ENCODE results near the gene SEPTIN10. TPM values are rescaled to one million over a fixed set of nuclear protein-coding genes. Genes with fewer than 3 reads are reported as not detected.
A peak's percentile ranks its signal among the peaks of the same experiment; 100 is the strongest.

Gene SEPTIN10
- total RNA-seq, 1 experiment from 2014 or later = 112 TPM

DNA sequence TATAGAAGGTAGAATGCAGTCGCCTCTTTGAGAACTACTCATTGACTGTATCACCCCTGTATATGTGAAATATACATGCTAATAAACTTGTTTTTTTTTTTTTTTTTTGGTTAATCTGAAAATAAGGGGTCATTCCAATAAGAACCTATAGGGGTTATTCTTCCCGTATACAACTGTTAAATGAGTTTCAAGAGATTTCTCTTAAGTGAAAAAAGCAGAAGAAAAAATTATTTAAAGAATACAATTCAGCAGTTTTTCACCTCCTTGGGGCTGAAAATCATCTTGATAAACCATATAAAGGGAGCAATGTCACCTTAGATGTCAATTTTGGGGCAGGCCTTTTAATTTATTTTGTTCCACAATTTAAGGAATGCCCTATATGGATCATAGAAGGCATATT is 66.5 kb downstream of the SEPTIN10 start:
- H4K20me1 ChIP-seq (ENCODE audit: insufficient read depth) = no peaks in the 10 kb centered on the region
- H3K4me2 ChIP-seq = no peak overlapping the region
- ChIA-PET POLR2A (ENCODE audit: unreplicated experiment) (no interaction called here), CTCF (interaction anchor here (0.8 to 2.5 kb wide), 2 partner anchors 168 to 189 kb away, joined by 3 to 16 read pairs; no protein-coding TSS in a partner anchor)
- H3K9me2 ChIP-seq (ENCODE audit: insufficient read depth) = no peaks in the 10 kb centered on the region
- no peaks in the 10 kb centered on the region for H3K79me2 ChIP-seq (ENCODE audit: low read depth)
- peaks cover 5% of the 10 kb centered on the region; the same call in 1 of the 2 replicates for H3K36me3 ChIP-seq (ENCODE audit: low read depth)
- no TSS peak for BruUV-seq (replicated peaks)
- no peak for DNase-seq
- intact Hi-C loops (cut with micrococcal nuclease; ENCODE audit: unreplicated experiment) = loop anchor here (2.0 to 5.0 kb wide), 2 partner anchors 66 to 115 kb away; partner anchors contain the start of gene SEPTIN10
- H2AFZ ChIP-seq = no peak overlapping the region
- no peaks in the 10 kb centered on the region for H3K9me3 ChIP-seq (ENCODE audit: insufficient read depth, low read depth)
- no peaks in the 10 kb centered on the region for H3K4me1 ChIP-seq (replicated peaks; ENCODE audit: insufficient read depth)
- no peak overlapping the region for H3K4me3 ChIP-seq
- no peaks in the 10 kb centered on the region for H3K27me3 ChIP-seq (ENCODE audit: insufficient read depth, low read depth)
- no peak overlapping the region for H3K27ac ChIP-seq
- H3F3A ChIP-seq (ENCODE audit: insufficient read depth, low read depth) = peaks cover 9% of the 10 kb centered on the region; the same call in 1 of the 2 replicates
- no peak for TF ChIP-seq EZH2 (IDR thresholded peaks at IDR 0.05; ENCODE audit: low read depth)
- TF ChIP-seq, protein P1, sequence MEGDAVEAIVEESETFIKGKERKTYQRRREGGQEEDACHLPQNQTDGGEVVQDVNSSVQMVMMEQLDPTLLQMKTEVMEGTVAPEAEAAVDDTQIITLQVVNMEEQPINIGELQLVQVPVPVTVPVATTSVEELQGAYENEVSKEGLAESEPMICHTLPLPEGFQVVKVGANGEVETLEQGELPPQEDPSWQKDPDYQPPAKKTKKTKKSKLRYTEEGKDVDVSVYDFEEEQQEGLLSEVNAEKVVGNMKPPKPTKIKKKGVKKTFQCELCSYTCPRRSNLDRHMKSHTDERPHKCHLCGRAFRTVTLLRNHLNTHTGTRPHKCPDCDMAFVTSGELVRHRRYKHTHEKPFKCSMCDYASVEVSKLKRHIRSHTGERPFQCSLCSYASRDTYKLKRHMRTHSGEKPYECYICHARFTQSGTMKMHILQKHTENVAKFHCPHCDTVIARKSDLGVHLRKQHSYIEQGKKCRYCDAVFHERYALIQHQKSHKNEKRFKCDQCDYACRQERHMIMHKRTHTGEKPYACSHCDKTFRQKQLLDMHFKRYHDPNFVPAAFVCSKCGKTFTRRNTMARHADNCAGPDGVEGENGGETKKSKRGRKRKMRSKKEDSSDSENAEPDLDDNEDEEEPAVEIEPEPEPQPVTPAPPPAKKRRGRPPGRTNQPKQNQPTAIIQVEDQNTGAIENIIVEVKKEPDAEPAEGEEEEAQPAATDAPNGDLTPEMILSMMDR (conservative IDR thresholded peaks at IDR 0.05) = 0 out of 2 replicates have a peak, but pooled peaks have one; percentile 29

DNA sequence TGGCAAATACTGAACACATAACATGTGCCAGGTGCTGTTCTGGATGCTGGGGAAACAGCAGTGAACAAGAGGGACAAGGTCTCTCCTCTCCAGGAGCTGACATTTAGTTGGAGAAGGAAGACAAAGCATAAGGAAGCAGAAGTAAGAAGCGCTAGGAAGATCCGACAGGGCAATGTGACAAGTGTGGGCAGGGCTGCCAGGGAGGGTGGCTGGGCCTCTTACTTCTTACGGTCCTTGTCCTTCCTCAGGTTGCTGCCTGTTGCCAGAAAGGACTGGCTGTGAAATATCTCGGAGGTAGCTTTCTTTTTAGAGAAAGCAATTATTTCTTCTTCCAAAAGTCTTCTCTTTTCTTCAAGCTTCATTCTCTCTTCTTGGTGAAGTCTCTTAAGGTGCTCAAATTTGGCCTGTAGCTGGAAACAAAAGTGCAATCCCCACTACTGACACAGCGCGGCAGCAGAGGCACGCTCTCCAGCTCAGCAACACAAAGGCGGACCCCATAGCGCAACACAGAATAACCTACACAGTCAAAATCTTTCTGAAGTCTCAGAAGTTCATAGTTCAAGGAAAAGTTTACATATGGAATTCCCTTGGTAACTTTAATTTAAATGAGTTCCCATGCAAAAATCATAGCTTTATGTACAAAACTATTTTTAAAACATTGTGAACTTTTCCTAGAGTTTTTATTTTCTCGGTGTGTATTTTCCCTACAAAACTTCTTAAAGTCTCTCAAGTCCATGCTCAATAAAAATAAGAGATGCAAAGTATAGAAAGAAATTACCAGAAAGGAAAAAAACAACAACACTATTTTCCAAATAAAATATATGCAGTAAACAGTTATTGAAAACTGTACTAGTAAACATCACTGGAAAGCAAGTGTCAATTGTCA is 67.7 kb downstream of the SEPTIN10 start:
- Histone ChIP-seq H2AFZ (no peak overlapping the region), H3K4me3 (no peak overlapping the region), H3F3A (ENCODE audit: insufficient read depth, low read depth) (peaks cover 9% of the 10 kb centered on the region; the same call in 1 of the 2 replicates), H3K4me2 (no peak overlapping the region), H3K4me1 (replicated peaks; ENCODE audit: insufficient read depth) (no peaks in the 10 kb centered on the region), H3K9me3 (ENCODE audit: insufficient read depth, low read depth) (no peaks in the 10 kb centered on the region), H3K27ac (no peak overlapping the region), H4K20me1 (ENCODE audit: insufficient read depth) (no peaks in the 10 kb centered on the region), H3K27me3 (ENCODE audit: insufficient read depth, low read depth) (no peaks in the 10 kb centered on the region), H3K36me3 (ENCODE audit: low read depth) (peaks cover 5% of the 10 kb centered on the region; the same call in 1 of the 2 replicates), H3K9me2 (ENCODE audit: insufficient read depth) (no peaks in the 10 kb centered on the region), H3K79me2 (ENCODE audit: low read depth) (no peaks in the 10 kb centered on the region)
- TF ChIP-seq, protein P1 (conservative IDR thresholded peaks at IDR 0.05) = peak; percentile 92
- no peak for TF ChIP-seq EZH2 (IDR thresholded peaks at IDR 0.05; ENCODE audit: low read depth)
- intact Hi-C loops (cut with micrococcal nuclease; ENCODE audit: unreplicated experiment) = loop anchor here (1.0 to 5.0 kb wide), 4 partner anchors 67 to 190 kb away; partner anchors contain the start of gene SEPTIN10
- peak in 1 of 2 experiments; percentile 53 for DNase-seq
- CTCF ChIA-PET = interaction anchor here (1.2 to 2.5 kb wide), 2 partner anchors 167 to 169 kb away, joined by 5 to 16 read pairs; no protein-coding TSS in a partner anchor
- no TSS peak for BruUV-seq (replicated peaks)
- POLR2A ChIA-PET (ENCODE audit: unreplicated experiment) = interaction anchor here (0.6 kb wide), 1 partner anchor 59 kb away, joined by 3 read pairs; no protein-coding TSS in a partner anchor

DNA sequence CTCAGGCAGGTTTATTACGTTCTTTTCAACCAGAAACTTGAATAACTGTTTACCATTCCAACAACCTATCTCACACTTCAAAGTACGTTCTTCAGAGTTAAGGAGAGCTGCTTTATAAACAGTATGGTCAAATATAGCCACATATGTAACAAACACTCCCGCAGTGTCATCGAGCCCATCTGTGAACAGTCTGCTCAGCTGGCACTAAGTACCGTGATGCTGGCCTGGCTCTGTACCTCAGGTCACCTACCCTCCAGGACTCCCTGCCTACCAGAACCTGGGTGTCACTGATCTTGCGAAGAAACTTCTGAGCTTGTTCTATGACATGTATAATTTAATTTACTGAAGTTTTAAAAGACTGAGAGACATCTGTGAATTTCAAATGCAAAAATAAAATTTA is 71.4 kb downstream of the SEPTIN10 start:
- POLR2A ChIA-PET (ENCODE audit: unreplicated experiment) = no interaction called here
- Histone ChIP-seq H3F3A (ENCODE audit: insufficient read depth, low read depth) (0 out of 2 replicates have a peak, but pooled peaks cover 9% of the 10 kb centered on the region), H3K4me3 (no peak overlapping the region), H3K36me3 (ENCODE audit: low read depth) (peaks cover 5% of the 10 kb centered on the region; the same call in 1 of the 2 replicates), H4K20me1 (ENCODE audit: insufficient read depth) (no peaks in the 10 kb centered on the region), H3K27me3 (ENCODE audit: insufficient read depth, low read depth) (no peaks in the 10 kb centered on the region), H2AFZ (no peak overlapping the region), H3K79me2 (ENCODE audit: low read depth) (no peaks in the 10 kb centered on the region), H3K27ac (no peak overlapping the region), H3K9me2 (ENCODE audit: insufficient read depth) (no peaks in the 10 kb centered on the region), H3K4me2 (no peak overlapping the region), H3K9me3 (ENCODE audit: insufficient read depth, low read depth) (no peaks in the 10 kb centered on the region), H3K4me1 (replicated peaks; ENCODE audit: insufficient read depth) (no peaks in the 10 kb centered on the region)
- BruUV-seq (replicated peaks) = no TSS peak
- CTCF ChIA-PET = no interaction called here
- intact Hi-C loops (cut with micrococcal nuclease; ENCODE audit: unreplicated experiment) = no loop called here
- no peak for DNase-seq
- TF ChIP-seq, protein P1 (conservative IDR thresholded peaks at IDR 0.05) = no peak
- TF ChIP-seq EZH2 (IDR thresholded peaks at IDR 0.05; ENCODE audit: low read depth) = no peak
